NCI-H1436 (cell line): ENCODE results near the gene FOXK1.

Source experiments
- DNase-seq: peaks from one replicate; lab custom pipeline; 2025; lab: John Stamatoyannopoulos, UW

Gene FOXK1

DNA sequence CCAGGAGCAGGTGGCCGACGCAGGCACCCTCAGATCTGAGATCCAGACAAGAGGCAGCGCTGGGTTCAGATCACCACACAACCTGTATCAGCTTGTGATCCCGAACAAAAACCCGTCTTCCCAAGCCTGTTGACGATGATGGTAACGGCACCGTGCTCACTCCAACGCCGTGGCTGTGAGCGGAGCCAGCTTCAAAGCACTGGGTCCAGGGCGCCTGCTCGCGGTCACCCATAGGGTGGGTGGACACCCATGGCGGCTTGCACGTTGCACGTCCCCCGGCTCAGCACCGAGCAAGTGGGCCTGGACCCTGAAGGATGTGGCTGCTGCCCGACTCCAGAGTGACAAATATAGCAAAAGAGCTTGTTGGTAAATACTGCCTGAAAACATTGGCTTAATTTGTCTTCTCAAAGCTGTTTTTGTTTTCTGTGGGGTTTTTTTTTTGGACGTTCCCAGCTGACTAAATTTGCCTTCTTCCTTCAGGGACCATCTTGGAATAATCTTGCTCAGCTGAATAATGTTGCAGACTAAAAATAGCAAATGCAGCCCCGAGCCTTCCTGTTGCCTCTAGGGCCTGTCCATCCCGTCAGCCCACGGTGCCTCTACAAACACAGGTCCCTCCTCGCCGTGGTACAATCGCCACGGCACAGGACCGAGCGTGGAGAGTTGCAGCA, 41.0 kb downstream of the FOXK1 start:
- DNase-seq, result no peak

DNA sequence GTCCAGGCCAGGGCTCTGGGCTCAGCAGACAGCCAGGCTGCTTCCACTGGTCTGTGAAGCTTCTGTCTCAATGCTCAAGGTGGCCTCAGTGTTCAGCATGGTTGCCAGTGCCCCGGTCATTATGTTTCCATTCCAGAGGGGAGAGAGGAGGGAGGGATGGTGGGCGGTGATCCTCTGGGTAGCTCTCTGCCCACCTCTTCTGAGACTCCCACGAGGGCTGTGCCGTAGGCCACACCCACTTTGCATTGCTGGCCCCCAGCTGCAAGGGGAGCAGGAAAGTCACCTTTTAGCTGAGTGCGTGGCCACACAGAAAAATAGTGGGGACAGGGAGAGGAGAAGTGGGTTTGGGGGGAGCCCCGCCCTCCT, 42.5 kb downstream of the FOXK1 start:
- no peak for DNase-seq

DNA sequence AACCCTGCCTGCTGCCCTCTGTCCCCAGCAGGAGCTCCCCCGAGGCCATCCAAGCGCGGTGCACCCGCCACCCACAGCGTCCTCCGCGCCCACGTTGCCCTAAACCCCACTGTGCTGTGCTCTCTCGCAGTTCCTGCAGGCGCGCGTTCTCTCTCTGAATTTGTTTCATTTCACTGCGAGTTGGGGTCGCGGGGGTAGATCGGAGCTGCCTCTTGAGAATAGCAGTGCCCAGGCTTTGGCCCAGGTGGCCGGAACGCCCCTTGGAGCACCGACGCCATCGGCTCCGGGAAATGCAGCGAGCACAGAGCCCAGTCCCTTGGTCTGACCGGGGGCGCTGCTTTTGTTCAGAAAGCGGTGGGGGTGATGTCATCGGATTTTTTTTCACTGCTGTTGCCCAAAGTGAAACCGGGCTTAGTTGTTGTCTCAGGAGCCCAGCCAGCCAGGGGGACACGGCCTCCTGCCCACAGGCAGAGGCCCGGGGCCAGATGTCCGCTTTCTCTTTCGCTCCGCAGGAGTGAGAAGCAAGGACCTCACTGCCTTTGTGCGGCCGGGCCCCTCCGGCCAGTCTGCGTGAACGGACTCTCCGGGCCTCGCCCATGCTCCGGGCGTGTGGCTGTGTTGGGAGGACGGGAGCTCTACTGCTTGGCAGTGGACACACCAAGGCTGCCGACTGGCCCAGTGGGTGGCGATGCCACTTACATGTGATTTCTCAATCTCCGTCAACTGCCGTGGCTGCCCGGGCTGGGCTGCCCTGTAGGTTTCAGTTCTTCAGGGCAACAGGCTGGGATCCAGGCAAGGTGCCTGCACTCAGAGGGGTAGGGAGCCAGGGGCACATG, 43.1 kb downstream of the FOXK1 start:
- DNase-seq, result no peak

DNA sequence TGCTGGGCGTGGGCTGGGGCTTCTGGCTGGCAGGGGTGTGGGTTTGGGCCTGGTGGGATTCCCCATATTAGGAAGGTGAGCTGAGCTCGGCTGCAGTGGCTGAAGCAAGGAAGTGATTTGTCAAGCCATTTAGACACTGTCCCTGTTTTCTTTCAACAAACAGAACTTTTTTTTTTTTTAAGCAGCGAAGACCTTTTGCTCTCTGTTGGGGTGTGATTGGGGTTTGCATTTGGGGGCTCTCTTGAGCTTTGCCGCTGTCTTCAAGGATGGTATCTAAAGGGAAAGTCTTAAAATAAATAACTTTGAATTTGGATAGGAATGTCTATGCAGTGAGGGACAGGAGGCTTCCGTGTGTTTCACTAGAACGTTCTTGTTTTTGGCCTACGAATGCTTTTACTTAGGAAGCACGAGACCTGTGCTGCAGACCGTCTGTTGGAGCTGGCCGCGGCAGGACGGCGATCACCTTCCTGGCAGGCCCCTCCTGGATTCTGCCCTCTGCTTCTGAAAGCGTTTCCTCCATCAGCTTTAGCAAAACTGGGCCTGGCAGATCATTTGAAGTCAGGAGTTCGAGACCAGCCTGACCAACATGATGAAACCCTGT, 43.9 kb downstream of the FOXK1 start:
- no peak for DNase-seq

DNA sequence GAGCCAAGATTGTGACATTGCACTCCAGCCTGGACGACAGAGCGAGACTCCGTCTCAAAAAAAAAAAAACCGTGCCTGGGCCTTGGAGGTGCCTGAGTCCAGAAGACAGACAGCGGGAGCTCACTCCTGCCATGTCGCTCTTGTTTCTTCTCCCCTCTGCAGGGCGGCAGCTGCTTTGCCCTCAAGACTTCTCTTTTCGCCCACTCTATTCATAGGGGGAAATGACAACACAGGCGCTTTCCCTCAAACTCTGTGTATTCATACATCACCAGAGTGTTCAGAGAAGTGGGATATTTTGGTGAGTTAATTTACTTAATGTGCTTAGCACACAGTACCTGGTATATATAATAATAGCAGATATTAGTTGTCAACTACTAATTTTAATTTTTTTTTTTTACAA, 44.5 kb downstream of the FOXK1 start:
- DNase-seq, result no peak

DNA sequence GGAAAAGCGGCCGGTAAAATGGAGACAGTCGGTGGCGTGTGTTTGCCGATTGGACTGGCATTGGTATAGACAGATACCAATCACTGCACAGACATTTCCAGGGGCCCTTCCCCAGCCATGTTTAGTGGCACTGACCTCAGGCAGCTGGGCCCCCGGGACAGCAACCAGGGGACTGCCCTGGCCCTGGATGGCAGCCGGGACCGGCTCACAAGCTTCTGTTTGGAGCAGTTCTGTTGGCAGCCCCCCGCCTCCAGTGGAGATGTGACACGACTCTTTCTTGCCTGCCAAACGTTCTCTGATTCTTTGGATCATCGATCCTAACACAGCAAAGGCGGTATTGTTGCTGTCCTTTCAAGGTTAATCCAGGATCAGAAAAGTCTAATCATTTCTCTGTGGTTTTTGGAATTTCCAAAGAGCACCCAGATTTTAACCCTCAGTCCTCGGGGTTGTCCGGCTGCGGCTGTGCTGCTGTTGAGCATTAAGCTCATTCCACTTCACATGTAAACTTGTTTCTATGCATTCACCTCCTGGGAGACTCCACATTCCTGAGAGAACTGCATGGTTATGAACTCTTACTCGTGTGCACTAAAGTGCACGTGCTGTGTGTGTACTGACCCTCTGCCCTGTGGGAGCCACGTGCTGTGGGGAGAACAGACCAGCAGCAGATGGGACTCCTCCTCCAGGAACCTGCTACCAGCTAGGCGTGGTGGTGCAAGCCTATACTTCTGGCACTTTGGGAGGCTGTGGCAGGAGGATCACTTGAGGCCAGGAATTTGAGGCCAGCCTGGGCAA, 46.0 kb downstream of the FOXK1 start:
- DNase-seq, result no peak

DNA sequence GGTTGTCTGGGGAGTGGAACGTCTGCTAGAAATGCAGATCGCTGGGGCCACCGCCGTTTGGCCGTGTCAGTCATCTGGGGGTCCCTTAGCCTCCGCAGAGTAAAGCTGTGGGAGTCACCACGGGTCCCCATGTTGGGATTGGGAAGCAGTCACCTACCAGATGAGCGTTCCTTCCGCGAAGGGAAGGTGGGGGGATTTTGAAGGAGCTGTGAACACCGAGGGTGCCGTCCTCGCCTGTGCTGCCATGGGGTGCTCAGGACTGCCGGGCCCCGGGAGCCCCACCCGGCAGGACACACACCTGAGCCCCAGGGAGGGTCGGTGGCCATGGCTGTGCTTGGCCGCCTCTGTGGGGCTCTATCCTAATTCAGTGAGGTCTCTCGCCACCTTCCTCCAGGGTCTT, 47.2 kb downstream of the FOXK1 start:
- DNase-seq, result no peak

DNA sequence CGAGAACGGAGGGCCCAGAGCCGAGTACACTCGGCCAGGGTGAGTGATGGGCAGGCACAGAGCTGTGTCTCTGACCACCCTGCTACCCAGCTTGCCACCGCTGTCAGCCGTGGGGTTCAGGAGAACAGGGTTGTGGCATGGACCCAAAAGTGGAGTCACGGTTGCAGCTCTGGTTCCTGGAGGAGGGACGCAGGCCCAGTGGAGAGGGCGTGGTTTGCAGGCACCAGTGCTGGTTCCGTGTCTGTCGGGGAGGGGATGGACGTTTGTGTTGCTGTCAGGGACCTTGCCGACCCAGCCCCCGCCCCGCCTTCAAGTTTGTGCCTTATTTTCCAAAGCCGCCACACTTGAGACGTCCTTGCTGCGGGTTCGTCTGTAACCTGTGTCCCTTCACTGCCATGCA, 48.2 kb downstream of the FOXK1 start:
- DNase-seq, result no peak

DNA sequence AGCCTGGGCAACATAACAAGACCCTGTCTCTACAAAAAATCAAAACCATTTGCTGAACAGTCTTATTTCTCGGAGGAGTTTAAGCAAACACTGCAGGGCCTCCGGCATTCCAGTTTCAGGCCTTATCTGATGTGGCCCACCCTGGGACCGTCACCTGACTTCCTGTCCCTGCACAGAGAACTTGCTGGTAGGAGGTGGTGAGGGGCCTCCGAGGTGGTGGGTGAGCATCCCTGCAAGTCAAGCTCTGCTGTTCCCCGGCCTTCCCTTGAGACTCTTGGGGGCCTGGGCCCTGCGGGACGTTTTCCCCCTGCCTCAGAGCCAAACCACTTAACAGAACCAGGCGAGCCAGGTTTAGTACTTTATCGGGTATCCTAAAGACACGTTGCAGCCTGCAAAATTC, 48.9 kb downstream of the FOXK1 start:
- DNase-seq, result no peak

DNA sequence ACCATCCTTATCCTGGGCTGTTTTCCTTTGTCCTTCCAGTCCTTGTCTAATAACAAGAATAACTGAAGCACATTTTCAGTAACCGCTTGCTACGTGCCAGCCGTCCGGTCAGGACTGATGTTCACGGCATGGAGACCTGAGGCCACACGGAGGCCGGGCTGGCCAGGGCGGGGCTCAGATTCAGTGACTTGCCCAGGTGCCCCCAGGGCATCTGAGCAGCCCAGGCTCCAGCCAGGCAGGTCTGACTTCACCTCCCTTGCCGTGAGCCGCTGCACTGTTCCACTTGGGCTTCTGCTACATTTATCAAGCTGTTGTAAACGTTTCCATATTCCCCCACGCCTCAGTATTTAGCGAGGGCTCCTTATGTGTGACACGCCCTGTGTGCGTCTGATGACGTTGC, 49.7 kb downstream of the FOXK1 start:
- no peak for DNase-seq

DNA sequence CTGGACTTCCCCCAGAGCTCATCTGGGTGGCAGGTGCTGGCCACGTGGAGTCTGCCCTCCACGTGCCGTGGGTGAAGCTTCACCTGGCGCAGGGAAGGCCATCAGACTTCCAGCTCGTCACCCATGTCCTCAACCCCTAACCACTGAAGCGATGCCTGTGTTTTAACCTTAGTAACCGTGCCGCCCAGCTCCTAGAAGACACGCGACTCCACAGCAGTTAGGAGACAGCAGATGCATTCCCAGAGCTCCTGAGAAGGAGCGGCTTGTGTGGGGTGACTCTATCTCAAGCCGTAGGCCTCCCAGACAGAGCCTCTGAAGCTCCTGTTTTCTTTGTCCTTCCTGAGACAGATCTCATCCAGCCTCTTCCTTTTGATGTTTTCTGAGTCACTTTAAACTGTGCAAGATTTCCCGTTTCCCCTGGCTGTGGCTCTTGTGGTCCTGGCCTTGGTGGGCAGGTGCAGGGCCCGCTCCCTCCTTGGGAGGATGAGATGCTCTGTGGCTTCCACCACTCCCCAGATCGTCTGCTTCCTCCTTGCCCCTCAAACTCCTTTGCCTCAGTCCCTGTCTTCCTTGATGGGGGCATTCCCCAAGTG, 51.9 kb downstream of the FOXK1 start:
- DNase-seq, result no peak

DNA sequence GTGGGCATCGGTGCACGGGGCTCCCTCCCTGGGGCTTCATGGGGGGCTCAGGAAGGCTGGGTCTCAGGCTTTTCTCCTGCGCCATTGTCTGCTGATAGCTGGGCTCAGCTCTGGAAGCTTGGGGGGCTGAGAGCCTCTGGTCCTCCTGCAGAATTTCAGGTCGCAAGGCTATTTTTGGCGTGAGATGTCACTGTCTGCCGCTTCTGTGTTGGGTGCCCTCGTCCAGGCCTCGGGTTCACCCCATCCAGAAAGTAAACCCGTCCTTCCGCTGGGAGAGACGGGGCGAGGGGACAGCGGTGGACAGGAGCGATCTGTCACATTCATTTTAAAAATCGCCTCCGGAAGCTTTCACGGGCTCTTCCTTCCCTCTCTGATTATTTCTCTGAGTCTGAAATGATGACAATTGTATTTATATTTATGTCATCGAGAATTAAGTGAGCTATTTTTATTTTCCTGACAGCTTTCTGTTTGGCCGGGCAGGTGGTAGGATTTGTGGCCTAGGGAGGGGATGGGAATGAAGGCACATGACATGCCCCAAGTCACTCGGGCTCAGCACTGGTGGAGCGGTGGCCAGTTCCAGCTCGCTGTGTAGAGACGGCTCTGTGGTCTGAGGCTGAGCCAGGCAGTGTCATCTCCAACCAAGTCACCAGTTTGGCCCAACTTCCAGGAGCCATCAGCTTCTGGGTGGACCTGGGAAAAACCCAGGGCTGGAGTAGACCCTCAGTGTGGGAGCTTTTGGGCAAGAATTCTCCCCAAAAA, 52.7 kb downstream of the FOXK1 start:
- no peak for DNase-seq

DNA sequence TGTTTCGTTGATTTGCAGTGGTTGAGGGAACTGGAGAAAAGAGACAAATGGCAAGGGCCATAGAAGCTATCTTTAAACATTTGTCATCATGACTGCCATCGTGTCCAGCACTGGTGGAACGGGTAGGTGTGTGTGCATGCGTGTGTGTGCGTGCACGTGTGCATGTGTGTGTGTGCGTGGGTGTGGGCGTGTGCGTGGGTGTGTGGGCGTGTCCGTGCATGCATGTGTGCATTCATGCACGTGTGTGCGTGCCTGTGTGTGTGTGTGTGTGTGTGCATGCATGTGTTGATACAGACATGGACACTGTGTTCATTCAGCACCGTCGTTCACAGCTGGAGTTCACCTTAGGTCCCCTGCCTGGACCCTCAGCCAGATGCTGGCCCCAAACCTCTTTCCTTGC, 55.2 kb downstream of the FOXK1 start:
- no peak for DNase-seq

DNA sequence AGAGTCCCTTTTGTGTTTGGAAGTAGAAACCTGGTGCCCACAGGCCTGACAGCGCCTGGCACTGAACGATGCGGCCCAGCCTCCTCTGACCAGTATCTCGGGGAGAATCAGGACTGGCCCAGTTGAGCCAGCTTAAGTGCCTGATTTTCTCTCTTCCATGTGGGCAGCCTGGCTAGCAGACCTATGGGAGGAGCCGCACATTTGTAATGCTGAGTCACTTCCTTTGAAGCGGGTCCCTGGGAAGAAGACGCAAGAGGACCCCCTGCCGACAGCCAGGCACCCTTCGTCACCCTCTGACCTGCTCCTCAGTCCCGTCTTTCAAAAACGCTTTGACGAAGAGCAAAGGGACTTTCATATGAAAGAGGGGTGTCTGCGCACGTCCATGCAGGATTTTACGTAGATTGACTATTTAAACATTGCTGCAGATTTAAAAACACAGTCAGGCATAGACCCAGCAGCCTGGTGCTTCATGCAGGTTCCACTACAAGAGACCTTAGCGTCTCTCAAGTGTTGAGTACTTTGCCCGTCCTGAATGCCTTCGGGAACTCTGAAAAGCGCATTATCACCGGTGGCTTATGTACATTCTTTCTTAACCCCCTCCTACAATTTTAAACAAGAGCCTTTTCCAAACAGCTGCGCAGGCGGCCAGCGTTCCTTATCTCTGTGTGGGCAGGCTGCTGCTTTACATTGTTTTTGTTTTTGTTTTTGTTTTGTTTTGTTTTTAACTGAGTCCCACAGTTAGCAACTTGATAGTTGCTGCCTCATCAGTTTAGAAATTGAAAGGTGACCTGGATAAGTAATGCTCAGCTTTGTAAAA, 56.8 kb downstream of the FOXK1 start:
- DNase-seq, result no peak

DNA sequence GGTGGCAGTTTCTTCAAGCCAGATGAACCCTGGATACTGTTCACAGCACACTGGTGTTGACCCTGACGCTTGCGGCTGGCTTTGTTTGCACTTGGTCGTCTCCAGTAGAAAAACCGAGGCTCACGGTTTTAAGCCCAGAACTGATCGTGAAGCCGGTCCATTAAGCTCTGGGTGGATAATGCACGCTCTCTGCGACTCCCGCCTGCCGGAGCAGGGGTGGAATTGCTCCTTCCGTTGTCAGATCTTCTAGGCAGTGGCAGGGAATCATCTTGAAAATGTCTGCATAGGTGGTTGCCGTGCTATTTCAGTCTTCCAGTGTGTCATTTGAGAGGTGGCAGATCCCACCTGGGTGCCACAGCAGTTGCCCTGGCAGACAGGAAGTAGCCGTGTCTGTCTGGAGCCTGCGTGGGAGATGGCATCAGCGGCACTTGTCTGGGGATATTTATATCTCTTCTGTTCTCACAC, 57.5 kb downstream of the FOXK1 start:
- DNase-seq, result no peak

DNA sequence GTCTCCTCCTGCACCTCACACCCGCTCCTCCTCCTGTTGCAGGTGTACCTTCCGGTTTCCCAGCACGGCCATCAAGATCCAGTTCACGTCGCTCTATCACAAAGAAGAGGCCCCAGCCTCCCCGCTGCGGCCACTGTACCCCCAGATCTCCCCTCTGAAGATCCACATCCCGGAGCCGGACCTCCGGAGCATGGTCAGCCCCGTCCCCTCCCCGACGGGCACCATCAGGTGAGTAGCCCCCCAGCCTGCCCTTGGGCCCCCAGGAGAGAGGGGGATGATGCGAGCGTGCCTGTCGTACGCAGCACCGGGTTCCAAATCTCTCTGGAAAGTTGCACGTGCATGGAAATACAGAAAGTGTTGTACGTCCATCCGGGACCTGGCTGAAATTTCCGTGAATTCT, 58.7 kb downstream of the FOXK1 start:
- DNase-seq, result no peak

DNA sequence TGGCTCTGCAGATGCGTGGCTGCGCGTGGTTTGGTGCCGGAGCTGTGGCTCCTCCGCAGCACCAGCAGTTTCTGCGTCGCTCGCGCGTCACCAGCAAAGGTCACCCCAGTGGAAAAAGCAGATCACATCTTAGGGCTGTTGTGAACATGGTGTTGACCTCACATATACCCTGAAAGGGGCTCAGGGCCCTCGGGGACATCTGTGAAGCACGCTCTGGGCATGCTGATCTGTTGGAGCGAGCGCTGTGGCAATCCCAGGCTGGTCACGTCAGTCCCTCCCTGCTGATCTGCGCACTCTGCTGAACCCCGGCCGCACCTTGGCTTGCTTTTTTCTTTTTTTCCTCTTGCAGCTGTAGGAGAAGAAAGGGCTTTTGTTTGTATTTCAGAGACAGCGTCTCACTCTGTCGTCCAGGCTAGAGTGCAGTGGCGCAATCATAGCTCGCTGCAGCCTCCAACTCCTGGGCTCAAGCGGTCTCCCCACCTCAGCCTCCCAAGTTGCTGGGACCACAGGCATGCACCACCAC, 60.0 kb downstream of the FOXK1 start:
- DNase-seq, result no peak

DNA sequence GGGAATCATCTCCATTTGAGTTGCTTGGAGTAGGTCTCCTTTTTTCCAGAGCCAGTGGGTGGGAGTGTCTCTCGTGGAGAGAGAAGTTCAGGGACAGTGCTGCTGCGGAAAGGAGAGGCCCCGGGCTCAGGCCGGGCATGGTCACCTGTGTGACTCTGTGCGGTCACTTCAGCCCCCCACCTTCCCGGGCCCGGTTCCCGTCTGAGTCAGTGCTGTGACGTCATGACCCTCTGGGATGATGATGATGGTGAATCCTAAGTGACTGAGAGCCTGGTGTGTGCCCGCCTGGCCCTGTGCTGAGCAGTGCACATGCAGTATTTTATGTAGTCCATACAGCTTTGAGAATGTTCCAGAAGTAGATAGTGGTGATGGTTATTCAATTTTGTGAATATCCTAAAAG, 60.8 kb downstream of the FOXK1 start:
- DNase-seq, result no peak

DNA sequence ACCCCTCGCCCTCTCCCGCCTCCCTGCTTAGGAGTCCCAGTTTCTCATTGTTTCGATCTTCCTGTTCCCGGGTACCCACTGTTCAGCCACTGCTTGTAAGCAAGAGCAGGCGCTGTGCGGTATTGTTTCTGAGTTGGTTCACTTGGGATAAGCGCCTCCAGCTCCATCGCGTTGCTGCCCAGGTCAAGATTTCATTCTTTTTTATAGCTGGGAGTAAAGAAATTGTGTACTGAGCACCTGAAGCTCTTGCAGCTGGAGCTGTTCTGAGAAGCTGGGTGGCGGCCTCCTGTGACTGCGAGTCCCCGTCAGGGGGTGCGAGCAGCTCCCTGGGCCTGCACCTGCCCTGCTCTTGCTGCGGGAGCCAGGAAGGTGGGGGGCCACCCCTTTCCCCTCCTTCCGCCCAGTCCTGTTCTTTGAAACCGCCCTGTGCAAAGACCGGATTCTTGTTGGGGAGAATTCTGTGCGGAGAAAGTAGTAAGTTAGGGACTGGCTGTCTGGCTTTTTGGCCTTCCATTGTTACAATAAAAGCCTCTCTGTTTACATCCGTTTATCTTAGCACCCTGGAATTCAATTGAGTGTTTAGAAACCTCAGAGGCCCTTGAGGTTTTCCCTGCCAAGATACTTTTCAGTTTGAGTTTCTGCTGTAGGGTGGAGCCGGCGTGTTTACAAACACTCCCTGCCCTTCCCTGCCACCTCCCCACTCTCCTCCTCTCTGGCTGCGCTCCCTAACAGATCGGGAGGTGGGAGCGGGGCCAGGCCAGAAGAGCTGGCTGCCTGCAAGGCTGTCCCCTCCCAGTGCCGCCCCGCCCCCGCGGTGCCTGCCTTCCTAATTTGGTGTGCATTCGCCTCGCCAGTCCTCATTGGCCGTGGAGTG, 62.5 kb downstream of the FOXK1 start:
- DNase-seq, result peak; percentile 74
